ENCODE measurements around the gene FAM83B.

Gene FAM83B

DNA sequence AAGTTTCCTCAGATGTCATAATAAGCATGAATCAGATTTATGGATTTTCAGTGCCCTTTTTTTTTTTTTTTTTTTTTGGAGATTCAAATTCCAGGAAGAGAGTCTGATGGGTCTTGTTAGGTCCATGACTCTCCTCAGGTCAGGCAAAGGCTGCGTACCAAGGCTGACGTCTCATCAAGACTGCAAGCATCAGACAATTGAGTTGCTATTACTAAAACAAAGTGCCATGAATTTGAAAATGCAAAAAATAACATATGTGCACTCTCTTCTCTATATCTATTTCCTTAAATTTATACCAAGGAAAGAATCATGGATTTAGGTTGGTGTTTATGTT is 134.7 kb downstream of the FAM83B start:
- no peak for DNase-seq

DNA sequence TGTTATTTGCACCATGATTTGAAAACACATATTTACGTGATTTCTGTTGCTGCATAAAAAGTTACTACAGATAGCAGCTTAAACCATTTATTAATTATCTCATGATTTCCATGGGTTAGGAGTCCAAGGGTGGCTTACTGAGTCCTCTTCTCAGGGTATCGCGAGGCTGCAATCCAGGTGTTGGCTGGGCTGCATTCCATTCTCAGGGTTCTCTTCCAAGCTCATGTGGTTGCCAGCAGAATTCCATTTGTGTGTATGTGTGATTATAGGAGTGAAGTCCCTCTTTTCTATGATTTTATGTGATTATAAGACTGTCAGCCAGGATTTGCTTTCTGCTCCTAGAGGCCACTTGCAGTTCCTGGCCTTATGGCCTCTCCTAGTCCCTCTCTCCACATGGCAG is 135.1 kb downstream of the FAM83B start:
- DNase-seq, result no peak

DNA sequence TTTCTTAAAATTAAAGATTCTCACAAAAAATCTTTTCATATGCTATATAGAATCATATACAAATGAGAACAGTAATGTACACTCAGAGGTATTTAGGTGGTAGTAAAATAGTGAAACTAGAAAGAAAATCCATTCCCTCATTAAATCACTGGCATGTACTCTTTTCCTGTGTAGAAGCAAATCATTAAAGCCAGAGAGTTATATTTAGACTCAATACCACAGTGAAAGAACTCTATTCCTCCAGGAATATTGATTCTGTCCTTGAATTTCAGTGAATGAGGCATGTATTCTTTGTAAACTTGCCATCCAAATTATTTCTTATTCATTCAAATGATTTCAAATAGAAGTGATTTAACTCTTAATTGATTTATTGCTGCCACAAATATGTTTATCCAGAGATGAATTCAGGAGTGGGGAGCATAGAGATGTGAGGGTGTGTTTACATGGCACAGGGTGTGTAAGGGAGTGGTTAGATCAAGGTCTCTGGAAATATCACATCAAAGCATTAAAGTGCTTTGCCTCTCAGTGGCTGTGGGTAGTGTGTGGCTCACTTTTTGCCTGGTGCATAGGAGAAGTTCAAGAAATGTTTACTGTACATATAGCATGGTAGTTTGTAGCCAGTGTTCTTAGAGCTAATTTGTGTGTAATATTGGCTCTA is 141.2 kb downstream of the FAM83B start:
- no peak for DNase-seq

DNA sequence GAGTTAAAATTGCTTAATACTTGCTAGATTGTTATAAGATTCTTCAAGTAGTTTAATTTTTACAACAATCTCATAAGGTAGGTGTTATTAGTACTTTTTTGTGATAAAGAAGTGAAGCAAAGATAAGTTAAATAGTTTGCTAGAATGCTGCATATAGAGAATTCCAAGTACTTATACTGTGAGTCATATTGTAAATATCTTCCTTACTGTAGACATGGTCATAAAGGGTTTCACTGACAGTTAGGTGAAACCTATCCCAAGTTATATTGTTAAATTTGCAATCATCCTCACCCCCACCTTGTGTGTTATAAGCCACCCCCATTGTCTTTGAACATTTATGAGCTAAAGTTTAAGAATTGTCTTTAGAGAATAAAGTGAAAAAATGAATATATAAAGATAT is 142.0 kb downstream of the FAM83B start:
- DNase-seq, result no peak

DNA sequence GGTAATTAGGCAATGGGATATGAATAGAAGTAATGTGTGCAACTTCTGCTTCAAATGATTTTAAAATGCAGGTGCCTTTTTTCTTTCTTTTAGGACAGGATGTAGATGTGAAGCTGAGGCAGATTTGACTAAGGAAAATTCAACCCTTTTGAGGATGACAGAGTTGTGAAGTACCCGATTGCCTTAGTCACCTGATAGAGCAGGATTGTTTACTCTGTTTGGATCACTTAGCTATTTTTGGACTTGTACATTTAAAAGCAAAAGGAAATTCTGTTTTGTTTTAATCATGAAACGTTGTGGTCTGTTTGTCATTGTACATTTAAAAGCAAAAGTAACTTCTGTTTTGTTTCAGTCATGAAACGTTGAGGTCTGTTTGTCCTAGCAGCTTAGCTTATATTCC is 143.4 kb downstream of the FAM83B start:
- DNase-seq, result no peak

All from NCI-H524 treated with DMSO at 0.1 percent for 48 hours (cell line).